HG03045 (cell line): ENCODE measurements around the gene RFESD.

Source experiments
- ATAC-seq: cut with Tn5 transposase; IDR thresholded peaks from one replicate; pipeline ENCODE4 v1.9.1; 2021; ENCODE audit warnings: mild to moderate bottlenecking, moderate library complexity; ENCODE audit not compliant: unreplicated experiment

RFESD gene

DNA sequence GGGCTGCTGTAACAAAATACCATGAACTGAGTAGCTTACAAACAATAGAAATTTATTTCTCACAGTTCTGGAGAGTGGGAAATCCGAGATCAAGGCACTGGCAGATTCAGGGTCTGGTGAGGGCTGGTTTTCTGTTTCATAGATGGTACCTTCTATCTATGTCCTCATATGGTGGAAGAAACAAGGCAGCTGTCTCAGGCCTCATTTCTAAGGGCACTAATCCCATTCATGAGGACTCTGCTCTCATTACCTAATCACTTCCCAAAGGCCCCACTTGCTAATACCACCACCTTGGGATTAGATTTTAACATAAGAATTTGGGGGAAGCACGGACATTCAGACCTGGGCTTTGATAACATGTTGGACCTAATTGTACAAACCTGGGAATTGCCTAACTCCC lies 13.5 kb downstream of the RFESD start:
- no peak for ATAC-seq

DNA sequence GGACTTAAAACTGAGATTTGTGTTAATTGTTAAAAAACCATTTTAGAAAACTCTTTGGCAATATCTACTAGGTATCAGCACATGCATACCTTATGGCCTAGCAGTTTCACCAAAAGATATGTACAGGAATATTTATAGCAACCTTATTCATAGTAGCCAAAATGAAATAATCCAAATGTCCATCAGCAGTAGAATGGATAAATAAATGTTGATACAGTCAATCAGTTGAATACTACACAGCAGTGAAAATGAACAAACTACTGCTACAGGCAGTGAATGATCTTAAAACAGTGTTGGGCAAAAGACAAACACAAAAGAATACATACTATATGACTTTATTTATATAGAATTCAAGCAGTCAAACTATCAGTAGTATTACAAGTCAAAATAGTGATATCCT lies 16.4 kb downstream of the RFESD start:
- no peak for ATAC-seq

DNA sequence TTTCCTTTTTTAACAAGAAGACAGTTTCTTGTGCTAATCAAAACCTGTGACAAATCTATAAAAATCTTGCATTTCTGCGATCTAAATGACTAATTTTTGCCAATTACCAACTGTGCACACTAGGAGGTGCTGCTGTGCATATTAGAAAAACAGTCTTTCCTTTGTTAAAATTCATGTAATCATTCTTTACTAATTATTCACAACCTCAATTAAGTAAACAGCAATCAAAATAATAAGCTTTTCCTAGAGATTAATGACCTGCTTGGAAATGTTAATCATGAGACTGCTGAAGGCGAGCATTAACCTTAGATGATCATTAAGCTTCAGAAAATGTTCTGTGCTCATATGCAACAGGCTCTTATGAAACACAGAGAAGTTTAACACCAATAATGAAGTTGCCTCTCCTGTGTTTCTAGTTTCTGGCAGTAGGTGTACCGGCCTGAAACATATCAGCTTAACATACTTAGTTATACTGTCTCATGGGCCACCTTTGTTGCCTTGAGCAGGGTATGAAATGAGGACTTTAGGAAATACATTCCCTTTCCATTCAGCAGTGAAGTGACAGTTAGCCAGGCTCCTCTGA lies 17.7 kb downstream of the RFESD start:
- no peak for ATAC-seq

DNA sequence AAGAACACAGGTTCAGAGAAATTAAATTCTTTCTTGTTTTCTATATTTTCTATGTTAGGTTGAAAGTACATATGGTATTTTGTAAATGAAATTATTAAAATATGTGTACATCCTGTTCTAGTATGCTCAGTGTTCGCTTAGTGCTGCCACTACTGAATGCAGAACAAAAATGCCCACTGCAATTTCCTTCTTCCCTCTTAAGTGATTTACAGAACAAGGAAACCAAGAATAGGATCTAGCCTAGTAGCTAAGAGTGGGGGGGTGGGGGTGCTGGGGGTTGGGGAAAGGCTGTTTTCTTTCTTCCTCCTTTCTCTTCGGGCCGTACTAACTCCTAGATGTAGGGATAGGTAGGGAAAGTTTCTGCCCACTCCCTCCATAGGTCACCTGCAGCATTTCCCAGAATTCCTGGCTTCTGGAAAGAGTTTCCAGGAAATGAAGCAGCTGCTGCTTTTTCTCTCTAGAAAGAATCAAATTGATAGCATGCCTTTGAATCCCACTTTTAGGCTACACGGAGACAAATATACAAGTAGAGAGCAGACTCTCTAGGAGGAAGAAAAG lies 20.6 kb downstream of the RFESD start:
- no peak for ATAC-seq

DNA sequence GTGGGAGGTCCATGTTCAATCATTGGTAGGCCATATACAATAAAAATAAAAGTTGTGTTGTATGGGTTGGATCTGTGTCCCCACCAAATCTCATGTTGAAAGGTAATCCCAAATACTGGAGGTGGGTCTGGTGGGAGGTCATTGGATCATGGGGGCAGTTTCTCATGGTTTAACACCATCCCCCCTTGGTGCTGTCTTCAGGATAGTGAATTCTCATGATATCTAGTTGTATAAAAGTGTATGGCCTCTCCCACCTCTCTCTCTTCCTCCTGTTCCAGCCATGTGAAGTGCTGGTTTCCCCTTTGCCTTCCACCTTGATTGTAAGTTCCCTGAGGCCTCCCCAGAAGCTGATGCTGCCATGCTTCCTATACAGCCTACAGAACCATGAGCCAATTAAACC lies 21.1 kb downstream of the RFESD start:
- ATAC-seq = no peak

DNA sequence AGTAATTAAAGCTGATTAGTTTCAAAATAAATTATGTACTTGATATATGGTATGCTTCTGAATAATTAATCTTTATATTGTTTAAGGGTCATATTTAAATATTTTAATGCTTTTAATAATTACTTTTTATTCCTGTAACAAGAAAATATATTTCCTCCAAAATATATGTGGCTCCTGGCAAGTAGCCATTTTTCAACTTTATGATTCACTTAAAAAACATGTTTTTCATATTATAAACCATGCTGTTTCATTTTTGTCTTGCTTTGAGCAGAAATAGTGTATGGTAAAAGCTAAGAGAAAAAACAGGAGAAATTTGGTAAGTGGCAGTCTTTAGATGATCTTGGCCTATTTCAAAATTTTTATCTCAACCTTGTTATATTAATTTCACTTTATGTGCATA lies 21.6 kb downstream of the RFESD start:
- ATAC-seq = no peak

DNA sequence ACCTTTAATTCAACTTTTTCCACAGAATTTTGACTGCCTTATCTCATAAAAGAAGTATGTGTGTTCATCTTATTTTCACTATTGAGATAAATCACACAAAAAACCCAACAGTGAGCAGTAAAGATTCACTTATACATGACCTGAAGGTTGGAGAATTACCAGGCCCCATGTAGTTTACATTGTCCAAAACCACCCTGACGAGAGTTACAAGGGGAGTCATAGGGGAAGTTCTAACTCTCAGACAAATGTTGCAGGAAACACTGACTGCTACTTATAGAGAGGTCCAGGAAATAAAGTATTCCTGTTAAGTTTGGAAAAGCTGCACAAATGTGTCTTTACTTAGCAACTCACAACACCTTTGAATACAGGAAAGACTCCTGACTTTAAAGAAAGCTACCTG lies 22.2 kb downstream of the RFESD start:
- ATAC-seq = no peak

DNA sequence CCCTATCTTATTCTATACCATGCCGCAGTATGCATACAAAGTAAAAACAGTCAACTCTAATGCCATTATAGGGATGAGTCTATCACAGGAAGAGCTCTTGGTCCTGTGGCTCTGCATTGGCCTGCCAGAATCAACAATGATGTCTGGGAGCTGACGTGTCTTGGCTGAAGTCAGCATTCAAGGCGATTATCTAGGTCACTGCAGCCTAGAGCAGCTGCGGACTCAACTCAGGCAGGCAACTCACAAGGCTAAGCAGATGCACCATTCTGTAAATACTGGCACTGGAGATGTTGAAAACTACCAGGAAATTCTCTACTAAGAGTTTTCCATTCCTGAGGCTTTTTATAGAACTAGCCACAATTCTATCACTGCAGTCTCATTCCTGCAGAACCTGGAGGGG lies 23.0 kb downstream of the RFESD start:
- no peak for ATAC-seq

DNA sequence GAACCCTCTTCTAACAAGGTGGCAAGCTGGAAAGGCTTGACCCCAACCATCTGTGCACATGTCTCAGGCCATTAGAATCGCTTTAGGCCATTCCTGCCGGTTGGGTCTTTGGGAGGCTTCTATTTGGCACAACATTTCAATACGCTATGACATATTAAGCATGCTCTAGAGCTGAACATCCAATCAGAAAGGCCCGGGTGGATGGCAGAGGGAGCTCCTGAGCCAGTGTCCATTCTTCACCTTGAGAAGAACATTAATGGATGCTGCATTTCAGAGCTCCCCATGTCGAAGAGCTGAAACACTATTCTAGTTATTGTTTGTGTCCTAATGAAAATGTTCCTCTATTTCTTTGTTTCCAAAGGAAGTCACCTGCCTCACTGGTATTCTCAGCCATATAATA lies 23.4 kb downstream of the RFESD start:
- ATAC-seq = no peak

DNA sequence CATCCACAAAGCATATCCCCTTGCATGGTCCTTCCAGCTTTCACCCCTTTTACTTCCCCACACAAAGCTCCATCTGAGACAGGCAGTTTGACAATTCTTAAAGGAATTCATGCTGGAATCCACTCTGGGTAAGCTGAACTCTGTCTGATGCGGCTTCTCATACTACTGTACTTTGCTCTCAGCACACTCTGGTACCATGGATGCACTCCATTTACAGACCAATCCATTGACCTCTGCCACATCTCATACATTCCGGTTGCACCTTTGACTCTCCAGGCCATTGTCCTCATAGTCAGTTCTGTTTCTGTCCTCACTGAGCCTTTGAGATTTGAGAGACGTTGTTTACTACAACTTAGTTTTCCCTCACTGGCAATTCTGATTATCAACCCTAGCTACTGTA lies 24.0 kb downstream of the RFESD start:
- ATAC-seq = no peak

DNA sequence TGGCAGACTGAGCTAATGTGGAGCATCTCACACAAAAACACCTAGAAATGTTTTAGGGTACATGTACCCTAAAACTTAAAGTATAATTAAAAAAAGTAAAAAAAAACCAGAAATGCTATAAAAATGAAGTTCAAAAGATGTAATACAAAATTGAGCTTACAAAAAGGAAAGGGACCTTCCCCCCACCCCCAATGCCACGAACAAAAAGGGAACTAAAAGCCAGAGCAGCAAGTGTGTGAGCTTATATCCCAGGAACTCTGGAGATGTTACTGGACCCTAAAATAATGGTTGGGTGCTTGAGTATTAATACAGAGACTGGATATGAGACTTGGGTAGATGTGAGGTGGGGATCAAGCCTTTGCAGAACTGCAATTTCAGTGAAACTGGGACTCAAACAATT lies 25.2 kb downstream of the RFESD start:
- ATAC-seq = no peak

DNA sequence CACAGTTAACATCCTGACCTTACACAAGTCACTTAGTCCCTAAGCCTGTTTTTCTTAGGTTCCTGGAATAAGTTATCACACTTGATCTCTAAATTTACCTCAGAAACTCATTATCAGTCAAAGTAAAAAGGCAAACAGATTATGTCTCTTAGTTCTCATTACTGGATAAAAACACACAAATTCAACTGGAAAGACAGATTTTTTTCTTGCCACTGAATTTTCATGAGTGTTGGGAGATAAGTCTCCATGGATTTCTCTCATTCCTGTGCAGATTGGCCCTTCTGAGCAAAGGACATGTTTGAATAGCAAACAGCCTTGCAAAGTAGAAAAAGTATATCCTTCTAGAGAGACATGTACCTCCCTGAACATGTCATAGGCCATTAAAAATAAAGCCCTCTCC lies 26.1 kb downstream of the RFESD start:
- ATAC-seq = no peak

DNA sequence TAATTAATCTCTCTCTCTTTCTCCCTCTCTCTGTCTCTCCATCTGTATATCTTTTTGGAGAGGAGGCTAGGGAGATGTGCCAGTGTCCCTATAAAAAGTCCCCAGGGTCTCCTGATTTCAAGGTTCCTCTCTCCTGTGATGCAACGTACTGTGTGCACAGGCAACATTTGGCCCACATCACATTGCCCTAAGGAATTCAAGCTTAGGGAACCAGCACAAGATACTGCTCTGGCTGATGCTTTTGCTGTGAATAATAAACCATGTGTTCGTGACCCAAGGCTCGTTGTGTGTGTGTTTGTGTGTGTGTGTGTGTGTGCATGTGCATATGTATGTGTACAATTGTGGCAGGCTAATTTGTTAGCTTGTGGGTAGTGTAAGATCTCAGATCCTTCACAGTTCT lies 26.5 kb downstream of the RFESD start:
- no peak for ATAC-seq

DNA sequence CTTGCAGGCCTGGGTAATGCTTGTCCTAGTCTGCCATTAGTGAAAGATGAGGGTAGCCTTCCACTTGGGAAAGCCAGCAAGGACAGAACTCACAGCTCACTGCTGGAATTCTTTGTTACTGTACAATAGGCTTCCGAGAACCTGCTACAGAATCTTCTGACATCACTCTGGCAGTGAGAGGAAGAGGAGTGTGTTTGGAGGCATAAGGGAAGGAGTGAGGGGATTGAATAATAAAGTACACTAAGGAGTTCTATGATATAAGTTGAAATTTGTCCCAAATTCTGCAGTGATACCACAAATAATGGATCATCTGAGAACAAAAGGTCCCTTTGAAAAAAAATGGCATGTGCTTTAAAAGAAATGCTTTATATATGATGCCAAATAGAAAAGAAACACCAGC lies 36.3 kb downstream of the RFESD start, which contains the start of gene SPATA9:
TSS of gene SPATA9 (minus strand) at position 101 of the 400 bp plus-strand sequence. CDS start 137 bp downstream, outside the sequence.
- no peak for ATAC-seq

DNA sequence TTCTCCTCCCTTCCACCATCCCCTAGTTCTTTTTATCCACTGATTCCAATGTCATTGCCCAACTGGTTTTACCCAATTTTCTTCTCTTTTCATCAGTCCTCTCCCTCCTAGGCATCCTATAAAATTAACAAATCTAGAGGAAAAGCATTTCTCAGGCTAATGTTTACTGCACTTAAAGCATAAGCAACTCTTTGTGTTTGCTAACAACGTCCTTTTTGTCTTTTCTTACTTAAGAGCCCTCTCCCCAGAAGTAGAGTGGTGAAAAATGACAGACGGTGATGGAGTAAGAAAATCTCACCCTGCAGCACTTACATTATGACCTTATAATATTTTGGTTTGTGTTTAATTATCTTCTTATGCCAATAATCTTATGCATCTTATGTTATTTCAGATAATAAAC lies 37.8 kb downstream of the RFESD start:
- no peak for ATAC-seq

DNA sequence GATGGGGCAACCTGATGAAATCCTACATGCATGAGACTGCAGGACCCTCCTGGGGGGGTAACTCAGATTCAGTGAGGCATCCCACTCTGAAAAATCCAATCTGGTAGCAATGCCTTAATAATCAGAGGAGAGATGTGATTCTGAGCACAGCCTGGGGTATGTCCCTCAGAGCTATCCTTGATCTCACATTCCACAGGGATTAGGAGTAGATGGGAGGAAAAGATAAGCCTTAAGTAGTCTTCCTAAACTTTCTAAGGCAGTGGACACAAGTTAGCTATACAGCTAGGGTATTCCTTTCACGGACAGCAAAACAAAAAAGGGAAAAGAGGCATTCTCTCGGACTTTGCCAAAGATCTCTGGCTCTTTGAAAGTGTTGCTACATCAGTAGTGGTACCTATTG lies 40.1 kb downstream of the RFESD start:
- no peak for ATAC-seq

DNA sequence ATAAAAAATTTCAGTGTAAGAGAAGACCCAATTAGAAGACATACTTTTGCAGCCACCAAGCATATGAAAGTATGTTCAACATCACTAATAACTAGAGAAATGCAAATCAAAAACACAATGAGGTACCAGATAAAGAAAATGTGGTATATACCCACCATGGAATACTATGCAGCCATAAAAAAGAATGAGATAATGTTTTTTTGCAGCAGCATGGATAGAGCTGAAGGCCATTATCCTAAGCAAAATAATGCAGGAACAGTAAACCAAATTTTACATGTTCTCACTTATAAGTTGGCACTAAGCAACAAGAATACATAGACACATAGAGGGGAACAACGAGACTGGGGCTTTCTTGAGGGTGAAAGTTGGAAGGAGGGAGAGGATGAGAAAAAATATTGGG lies 43.1 kb downstream of the RFESD start:
- no peak for ATAC-seq

DNA sequence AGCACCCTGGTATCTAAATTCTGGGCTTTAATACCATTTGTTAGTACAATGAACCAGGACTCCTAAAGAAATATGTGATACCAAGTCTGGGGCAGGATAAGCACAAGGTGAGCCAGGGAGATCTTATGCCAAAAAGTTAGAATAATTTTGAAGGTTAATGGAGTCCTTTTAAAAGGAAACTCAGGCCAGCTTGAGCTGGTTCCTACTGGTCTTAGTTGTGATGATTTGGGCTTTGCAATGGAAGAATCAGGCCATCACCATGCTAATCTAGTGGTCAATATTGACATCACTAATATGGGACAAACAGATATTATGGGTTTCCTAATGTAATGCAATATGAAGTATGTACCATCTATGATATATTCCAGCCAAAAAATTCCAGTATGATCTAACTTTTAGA lies 43.8 kb downstream of the RFESD start:
- no peak for ATAC-seq

DNA sequence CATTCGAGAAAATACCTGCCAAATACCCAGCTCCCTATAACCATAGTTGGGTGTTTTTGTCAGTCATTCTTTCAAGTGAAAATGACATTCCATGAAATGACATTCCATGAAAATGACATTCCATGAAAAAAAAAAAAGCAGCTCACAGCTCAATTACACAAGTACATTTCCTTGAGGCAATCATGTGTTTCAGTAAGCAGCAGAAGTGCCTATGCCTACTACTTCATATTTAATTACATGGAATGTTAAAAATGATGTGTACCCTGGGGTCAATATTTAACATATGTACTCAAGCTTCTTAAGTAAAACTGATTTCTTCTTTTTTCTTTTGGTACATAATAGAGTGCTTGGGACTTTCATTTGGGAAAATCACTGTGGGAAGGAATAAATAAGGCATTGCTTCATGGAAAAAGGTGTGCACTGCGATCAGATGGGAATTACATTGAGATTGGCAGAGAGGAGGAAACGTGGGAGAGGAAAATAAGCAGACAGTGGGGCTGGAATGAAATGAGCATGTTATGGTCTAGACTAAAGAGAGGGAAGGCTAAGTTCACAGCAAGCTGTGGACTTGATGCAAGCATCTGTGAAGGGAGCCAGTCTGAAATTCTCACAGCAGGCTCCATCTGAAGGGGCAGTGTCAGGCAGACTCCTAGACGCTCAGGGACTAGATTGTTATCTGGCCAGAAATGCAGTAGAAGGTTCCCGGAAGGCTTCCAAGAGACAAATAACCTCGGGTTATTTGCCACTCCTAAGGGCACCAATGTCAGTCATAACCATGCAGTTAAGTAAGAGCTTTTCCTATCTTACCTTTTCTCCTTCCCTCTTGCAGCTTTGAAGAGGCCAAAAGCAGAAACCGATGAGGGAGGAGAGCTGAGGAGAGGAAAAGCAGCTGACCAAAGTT lies 51.5 kb downstream of the RFESD start:
- no peak for ATAC-seq

DNA sequence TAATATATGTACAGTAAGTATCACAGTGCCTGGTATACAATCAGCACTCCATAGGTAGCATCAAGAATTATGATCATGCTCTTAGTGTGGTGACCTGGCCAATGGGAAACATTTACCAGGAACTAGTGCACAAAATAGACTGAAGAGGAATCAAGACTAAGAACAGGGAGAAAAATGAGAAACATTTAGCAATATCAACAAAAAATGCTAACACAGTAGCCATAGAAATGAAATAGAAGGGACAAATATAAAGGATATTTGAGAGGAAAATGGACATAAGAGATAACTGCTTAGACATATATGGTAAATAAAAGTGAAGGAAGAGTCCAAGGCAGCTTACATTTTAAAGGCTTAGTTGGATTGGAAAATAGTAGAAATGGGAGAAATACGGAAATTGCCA lies 52.8 kb downstream of the RFESD start:
- no peak for ATAC-seq

DNA sequence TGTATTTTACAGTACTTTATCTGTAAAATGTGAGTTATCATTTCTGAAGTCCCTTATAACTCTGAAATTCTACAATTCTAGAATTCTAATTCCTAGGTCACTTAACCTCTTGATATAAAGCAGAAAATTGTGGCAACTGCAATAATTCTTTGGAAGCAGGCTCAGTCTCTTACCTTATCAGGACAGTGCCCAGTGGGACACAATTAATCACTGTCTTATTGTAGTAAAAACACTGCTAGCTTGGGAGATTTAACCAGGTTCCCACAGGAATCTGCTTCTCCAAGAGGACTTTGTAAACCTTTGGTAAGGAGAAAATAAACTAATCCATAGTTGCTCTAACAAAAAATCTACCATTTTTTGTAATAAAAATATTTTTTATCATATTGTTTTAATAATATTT lies 54.5 kb downstream of the RFESD start:
- ATAC-seq = no peak

DNA sequence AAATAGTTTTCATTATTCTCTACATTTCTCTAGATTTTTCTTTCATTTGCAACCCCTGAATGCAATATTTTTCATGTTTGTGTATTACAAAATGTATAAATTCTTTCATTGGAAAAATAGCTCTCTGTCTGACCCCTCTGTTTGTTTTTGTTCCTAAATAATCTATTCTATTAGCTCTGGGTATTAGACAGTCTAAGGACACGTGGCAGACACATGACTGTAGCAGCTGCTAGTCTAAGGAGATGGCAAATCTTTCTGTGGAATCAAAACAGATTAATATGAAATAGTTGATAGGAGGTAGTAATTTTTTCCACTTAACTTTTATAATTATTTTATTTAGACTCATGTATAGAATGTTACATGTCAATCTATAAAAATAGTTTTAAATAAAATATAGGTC lies 57.6 kb downstream of the RFESD start:
- no peak for ATAC-seq
